ENCODE results near the gene FIGLA.

FIGLA gene

DNA sequence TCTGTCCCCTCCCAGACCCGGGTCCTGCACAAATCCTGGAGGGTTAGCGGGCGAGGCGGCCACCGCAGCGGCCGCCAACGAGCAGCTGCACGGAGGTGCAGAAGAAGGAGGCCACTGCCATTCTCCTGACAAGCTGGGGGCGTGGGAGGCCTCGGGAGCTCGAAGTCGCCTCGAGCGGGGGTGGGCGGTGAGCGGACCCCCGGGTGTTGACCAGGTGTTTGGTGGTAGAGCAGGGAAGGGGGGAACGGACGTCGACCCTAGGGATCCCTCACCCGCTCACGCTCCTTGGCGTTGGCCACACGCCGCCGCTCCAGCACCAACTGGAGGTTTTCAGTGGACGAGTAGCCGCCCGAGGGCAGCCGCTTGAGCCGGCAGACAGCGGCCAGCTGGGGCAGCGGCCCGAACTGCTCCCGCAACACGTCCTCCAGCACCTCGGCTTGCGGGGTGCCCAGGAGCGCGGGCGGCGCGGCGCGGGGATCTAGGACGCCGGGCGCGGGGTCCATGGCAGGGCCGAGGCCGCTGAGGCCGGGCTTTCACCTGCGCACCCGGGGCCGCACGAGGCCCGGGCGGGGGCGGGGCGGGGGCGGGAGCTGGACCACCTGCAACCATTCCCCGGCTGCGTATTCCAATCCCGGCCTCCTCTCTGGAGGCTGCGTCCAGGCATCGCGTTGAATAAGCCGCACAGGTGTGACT is at the start of gene FIGLA:
FIGLA (minus strand) TSS at position 508 of the 693 bp plus-strand sequence; CDS start at position 503, 5 bp downstream.
- no peak for DNase-seq (ENCODE audit: low read depth)

- no peak for DNase-seq (ENCODE audit: low read depth)
These were observed 47.8 kb upstream of the FIGLA start for GRCh38 chr2:70837980-70838925.

GRCh38 chr2:70835643-70836042 is 45.2 kb upstream of the FIGLA start, which contains the start of gene CD207:
Gene CD207, minus strand, starts transcription at chr2:70835816. Its CDS starts 40 bp downstream, at chr2:70835776.
- no peak for DNase-seq (ENCODE audit: low read depth)

DNA sequence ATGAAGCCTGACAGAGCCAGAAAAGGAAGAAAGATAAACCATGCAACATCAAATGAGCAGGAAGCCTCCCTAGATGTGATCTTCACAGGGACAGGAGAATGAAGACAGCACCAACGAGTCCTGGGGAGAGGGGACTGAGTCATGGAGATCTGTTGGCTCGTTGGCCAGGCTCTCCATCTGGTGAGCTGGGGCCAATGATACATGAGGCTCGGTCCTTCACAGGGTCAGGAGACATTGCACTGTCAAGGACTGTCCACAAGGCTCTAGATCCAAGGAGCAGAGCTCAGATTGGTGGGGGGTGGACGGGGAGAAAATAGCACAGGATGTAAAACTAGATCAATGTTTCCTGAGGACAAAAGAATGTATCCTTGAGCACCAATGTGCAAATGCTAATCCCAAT is 44.4 kb upstream of the FIGLA start:
- no peak for DNase-seq (ENCODE audit: low read depth)

DNA sequence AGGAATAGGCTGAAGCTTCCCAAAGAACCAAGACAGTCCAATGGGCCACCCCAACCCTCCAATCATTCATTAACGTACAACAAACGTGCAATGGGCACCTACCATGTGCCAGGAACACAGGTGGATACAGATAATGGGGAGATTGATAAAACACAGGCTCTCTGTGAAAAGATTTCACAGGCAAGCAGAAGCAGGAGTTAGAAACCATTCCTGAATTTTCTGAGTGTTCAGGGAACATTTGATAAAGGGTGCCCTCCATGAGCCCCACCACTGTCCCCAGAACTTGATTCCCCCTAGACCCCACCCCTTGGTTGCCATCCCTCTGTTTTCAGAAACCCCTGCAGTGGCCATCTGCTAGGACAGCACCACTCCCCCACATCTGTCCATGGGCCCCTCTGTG is 43.7 kb upstream of the FIGLA start:
- no peak for DNase-seq (ENCODE audit: low read depth)

- no peak for DNase-seq (ENCODE audit: low read depth)
These were observed 42.8 kb upstream of the FIGLA start for GRCh38 chr2:70833246-70833645.

DNA sequence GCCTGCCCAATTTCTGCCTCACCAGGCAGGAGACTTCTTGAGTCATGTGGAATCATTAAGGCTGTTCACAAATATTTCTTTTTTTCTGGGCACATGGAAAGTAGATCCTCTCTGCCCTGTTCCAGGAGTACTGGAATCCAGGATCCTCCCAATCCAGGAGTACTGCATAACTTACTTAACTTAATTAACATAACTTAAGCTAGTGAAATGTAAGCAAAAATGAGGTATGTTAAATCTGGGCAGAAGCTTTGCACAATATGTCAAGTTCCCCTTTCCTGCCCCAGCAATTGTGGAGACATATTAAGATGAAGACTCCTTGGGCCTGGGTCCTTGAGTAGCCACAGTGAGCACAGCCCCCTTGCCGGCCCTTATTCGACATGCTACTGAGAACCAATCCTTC is 41.9 kb upstream of the FIGLA start:
- no peak for DNase-seq (ENCODE audit: low read depth)

- DNase-seq (ENCODE audit: low read depth) = no peak
These were observed 41.4 kb upstream of the FIGLA start for GRCh38 chr2:70831861-70832260.

DNA sequence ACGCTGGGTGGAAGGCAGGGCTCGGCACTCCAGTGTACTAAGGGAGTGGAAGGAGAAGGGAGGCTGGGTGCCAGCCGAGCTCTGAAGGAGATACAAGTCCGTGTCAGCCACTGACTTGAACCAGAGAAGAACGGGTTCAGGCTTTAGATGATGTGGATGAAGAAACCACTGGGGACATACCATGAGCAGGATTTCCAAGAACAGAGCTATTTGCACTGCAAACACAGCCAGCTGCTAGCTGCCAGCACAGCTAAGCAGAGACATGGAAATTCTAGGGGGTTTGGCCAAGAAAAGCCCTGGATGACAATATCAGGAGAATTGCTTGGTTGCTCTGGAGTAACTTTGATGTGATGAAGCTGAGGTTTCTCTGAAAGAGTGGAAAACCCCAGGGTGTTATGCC is 39.9 kb upstream of the FIGLA start:
- no peak for DNase-seq (ENCODE audit: low read depth)

GRCh38 chr2:70829916-70830315 is 39.5 kb upstream of the FIGLA start:
- no peak for DNase-seq (ENCODE audit: low read depth)

DNA sequence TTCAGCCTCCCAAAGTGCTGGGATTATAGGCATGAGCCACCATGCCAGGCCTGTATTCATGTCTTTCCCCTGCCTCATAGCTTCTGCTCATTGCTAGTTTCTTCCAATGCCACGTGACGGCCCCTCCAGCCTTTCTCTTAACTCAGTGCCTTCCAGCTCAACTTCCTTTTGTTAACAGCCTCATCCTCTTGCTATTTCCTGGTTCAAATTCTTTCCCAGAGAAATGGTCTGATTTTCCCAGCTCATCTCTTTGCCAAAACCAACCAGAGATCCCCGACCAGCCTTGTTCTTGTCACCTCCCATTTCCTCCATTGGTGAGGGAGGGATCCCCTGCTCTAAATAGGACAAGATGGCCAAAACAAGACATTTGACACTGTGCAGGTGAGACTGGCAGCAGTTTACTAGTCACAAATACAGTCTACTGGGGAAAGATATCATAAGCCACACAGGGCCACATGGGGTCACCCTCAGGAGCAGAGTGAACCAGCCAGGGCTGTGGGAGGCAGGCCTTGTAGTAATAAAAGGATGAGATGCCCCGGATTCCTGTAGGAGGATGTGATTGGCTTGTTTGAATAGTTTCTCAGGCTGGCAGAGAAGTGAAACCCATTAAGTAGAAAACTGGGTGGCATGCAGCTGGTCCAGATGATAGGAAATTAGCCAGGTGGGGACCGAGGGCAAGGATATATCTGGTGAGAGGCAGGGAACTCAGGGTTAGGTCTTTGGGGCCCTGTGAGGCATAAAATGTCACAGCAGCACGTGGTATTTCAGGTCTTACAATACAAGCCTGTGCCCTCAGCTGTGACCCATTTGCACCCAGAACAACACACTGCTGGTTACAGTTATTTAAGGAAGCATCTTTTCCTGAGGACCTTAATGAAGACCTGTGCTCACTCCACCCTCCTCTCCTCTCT is 38.7 kb upstream of the FIGLA start:
- DNase-seq (ENCODE audit: low read depth) = no peak

GRCh38 chr2:70828115-70828514 is 37.7 kb upstream of the FIGLA start:
- no peak for DNase-seq (ENCODE audit: low read depth)

DNA sequence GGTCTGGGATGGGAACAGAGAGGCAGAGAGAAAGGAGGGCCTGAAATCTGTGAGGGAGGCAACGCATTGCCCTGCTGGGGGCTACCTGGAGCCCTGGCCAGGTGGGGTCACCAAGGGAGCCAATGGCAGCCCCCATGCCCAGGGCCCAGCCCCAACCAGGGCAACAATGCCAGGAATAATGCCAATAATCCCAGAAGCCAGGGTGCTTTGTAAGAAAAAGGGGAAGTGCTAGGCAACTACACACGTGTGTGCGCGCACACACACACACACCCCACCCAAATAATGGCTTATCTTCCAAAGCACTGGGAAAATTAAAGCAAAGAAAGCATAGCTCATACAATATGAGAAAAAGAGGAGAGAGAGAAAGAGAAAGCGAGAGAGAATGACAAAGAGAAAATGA is 36.9 kb upstream of the FIGLA start:
- no peak for DNase-seq (ENCODE audit: low read depth)

GRCh38 chr2:70826696-70827350 is 36.4 kb upstream of the FIGLA start:
- no peak for DNase-seq (ENCODE audit: low read depth)

DNA sequence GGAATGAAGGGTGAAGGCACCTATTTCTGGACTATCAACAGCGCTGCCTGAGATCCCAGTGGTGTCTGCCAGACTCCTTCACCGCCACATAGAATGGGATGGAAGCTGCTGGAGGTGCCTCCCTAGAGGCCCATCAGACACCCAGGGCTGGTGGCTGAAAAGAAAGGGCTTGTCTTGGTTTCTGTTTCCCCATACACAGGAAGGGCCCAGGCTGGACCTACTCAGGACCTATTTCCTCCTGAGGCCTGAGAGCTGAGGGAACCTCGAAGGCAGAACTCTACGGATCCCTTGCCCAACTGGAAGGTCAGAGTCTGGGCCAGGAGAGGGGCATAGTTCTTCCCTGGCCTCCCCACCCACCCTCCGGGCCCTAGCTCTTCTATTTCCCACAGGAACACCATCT is 32.8 kb upstream of the FIGLA start:
- no peak for DNase-seq (ENCODE audit: low read depth)

- no peak for DNase-seq (ENCODE audit: low read depth)
These were observed 32.4 kb upstream of the FIGLA start for GRCh38 chr2:70822843-70823242.

GRCh38 chr2:70820499-70820898 is 30.1 kb upstream of the FIGLA start, which contains the start of gene CLEC4F:
Gene CLEC4F, minus strand, starts transcription at chr2:70820599. Its CDS starts 76 bp downstream, at chr2:70820523.
- no peak for DNase-seq (ENCODE audit: low read depth)

- DNase-seq (ENCODE audit: low read depth) = no peak
These were observed 27.0 kb upstream of the FIGLA start for GRCh38 chr2:70817284-70817954.

GRCh38 chr2:70816726-70817125 is 26.3 kb upstream of the FIGLA start:
- DNase-seq (ENCODE audit: low read depth) = no peak

GRCh38 chr2:70808983-70809958 is 18.8 kb upstream of the FIGLA start:
- DNase-seq (ENCODE audit: low read depth) = no peak

All from stimulated activated CD8-positive, alpha-beta memory T cell treated with anti-CD3 and anti-CD28 coated beads, Interleukin-4, amount 100 ng/mL, for 24 hours (primary cell).